ENCODE results near the gene PBX1.

DNA sequence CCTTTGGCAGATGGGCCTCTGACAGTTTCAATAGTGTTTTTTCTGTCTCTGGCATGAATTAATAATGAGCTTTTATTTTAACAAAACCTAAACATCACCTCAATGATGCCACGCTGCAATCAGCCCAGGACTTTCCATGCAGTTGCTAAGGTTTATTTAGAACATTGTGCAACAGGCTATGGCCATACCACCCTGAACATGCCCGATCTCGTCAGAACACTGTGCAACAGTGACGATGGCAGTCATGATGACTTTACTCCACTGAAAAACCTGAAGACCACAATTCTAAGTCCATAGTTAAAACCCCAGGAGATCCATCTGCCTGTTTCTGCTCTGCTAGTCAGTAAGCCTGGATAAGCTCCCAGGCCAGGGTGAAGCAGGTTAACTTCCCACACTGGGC lies 310.0 kb downstream of the PBX1 start:
- TF ChIP-seq REST (IDR thresholded peaks at IDR 0.05; ENCODE audit: insufficient read depth in 1 of 2, low read depth in 2 of 2, low read length in 2 of 2) (no peak), SIN3A (IDR thresholded peaks at IDR 0.05; ENCODE audit: borderline replicate concordance, insufficient read depth, low read length) (no peak), TAF1 (IDR thresholded peaks at IDR 0.05; ENCODE audit: borderline replicate concordance, insufficient read depth, low read length) (no peak), POLR2AphosphoS5 (IDR thresholded peaks at IDR 0.05; ENCODE audit: low read depth, low read length) (no peak)
